HCT116 (cell line): ENCODE measurements around the gene ADGRV1. TPM values are rescaled to one million over a fixed set of nuclear protein-coding genes. Genes with fewer than 3 reads are reported as not detected.

Source experiments
- ATAC-seq: fragments of 200-7000 bp; cut with Tn5 transposase; 2 replicates; pipeline ENCODE4 v1.9.1; 2020; ENCODE audit warnings: mild to moderate bottlenecking, moderate library complexity
- BruUV-seq: library from RNA; stranded (reverse); fragments of 400-500 nt; replicated peaks from 2 replicates; lab custom pipeline; 2021; lab: Mats Ljungman, UMichigan
- CTCF ChIA-PET: fragments of 300-600 bp; sonication (Branson Sonifier 250); formaldehyde crosslinking; loops from one replicate; lab custom pipeline; 2021; ENCODE audit warnings: antibody characterized with exemption; lab: Charles Lee
- POLR2A ChIA-PET: fragments of 300-600, 350-600 bp; sonication (Branson Sonifier 250); formaldehyde crosslinking; loops from one replicate; lab custom pipeline; 2021; ENCODE audit warnings: antibody characterized with exemption; lab: Charles Lee
- RAD21 ChIA-PET, 2 experiments: fragments of 300-600 bp; sonication (Branson Sonifier 250); formaldehyde crosslinking; loops; one replicate each; lab custom pipeline; 2023; ENCODE audit warnings: low total read pairs in 2 of 2; ENCODE audit not compliant: uncharacterized antibody in 2 of 2, unreplicated experiment in 2 of 2, low non-redundant PET in 1 of 2; lab: Charles Lee
- DNase-seq: peaks from one replicate; pipeline ENCODE4 v3.0.0-alpha.2; 2010; ENCODE audit warnings: low read depth, low spot score
- H2AFZ ChIP-seq: fragments of 200-600 bp; shearing (Covaris generic), sonication (generic); 2 replicates; pipeline ENCODE4 v1.6.1; 2017; ENCODE audit warnings: low read depth, mixed run types, mixed read lengths, antibody characterized with exemption, low read length; ENCODE audit not compliant: poor library complexity, severe bottlenecking
- H3K27ac ChIP-seq: 2 replicates; pipeline ENCODE4 v1.5.1; 2012; ENCODE audit warnings: low read depth, low read length
- H3K27me3 ChIP-seq: fragments of 200-600 bp; sonication (generic); 2 replicates; pipeline ENCODE4 v1.6.1; 2016; ENCODE audit warnings: mixed run types, low read length, mixed read lengths; ENCODE audit not compliant: insufficient read depth
- H3K36me3 ChIP-seq, 2 experiments: fragments of 200-500 bp in 1 of 2; fragments of 200-600 bp in 1 of 2; sonication (Bioruptor generic) in 1 of 2; sonication (generic) in 1 of 2; 2 replicates each; pipeline versions ENCODE4 v1.5.1 to v1.6.1; 2014 to 2016; ENCODE audit warnings: low read length in 2 of 2, inconsistent platforms in 1 of 2, mixed read lengths in 1 of 2, mixed run types in 1 of 2; ENCODE audit not compliant: insufficient read depth in 2 of 2, control insufficient read depth in 1 of 2
- H3K4me1 ChIP-seq, 2 experiments: fragments of 200-600 bp in 1 of 2; sonication (generic) in 1 of 2; 2 replicates each; pipeline versions ENCODE4 v1.5.1 to v1.6.1; 2012 to 2017; ENCODE audit warnings: low read length in 2 of 2, inconsistent platforms in 1 of 2, mild to moderate bottlenecking in 1 of 2, mixed read lengths in 1 of 2, mixed run types in 1 of 2, moderate library complexity in 1 of 2; ENCODE audit not compliant: insufficient read depth in 2 of 2, control insufficient read depth in 1 of 2
- H3K4me2 ChIP-seq: fragments of 200-600 bp; sonication (generic); 2 replicates; pipeline ENCODE4 v1.6.1; 2017; ENCODE audit warnings: mixed run types, low read length, mixed read lengths
- H3K4me3 ChIP-seq, 2 experiments: fragments of 200-600 bp in 1 of 2; sonication (generic) in 1 of 2; replicated peaks in 1 of 2; 2 replicates each; pipeline ENCODE4 v1.5.1; 2011 to 2016; ENCODE audit warnings: low read length in 2 of 2, control low read depth in 1 of 2, low read depth in 1 of 2, mild to moderate bottlenecking in 1 of 2, mixed read lengths in 1 of 2, mixed run types in 1 of 2
- H3K79me2 ChIP-seq: fragments of 200-600 bp; sonication (generic); 2 replicates; pipeline ENCODE4 v1.6.1; 2017; ENCODE audit warnings: mild to moderate bottlenecking, mixed run types, low read length, moderate library complexity, mixed read lengths; ENCODE audit not compliant: insufficient read depth
- H3K9ac ChIP-seq: fragments of 200-600 bp; sonication (generic); 2 replicates; pipeline ENCODE4 v1.6.1; 2016; ENCODE audit warnings: low read length, mixed read lengths
- H3K9me2 ChIP-seq: fragments of 200-600 bp; sonication (generic), shearing (Covaris generic); 2 replicates; pipeline ENCODE4 v1.6.1; 2017; ENCODE audit warnings: mixed run types, mild to moderate bottlenecking, moderate library complexity; ENCODE audit not compliant: insufficient read depth
- H3K9me3 ChIP-seq, 2 experiments: fragments of 200-500 bp in 1 of 2; fragments of 200-600 bp in 1 of 2; sonication (Bioruptor generic) in 1 of 2; sonication (generic) in 1 of 2; 2 replicates each; pipeline ENCODE4 v1.6.1; 2014 to 2017; ENCODE audit warnings: low read length in 2 of 2, mixed read lengths in 2 of 2, inconsistent platforms in 1 of 2, low read depth in 1 of 2, mild to moderate bottlenecking in 1 of 2, mixed run types in 1 of 2, moderate library complexity in 1 of 2; ENCODE audit not compliant: control insufficient read depth in 1 of 2, insufficient read depth in 1 of 2
- H4K20me1 ChIP-seq: fragments of 200-600 bp; sonication (generic), shearing (Covaris generic); 2 replicates; pipeline ENCODE4 v1.6.1; 2017; ENCODE audit warnings: mixed run types, mild to moderate bottlenecking, moderate library complexity; ENCODE audit not compliant: insufficient read depth
- CBX3 ChIP-seq: IDR thresholded peaks from 2 replicates; pipeline ENCODE4 v1.6.1; 2012; ENCODE audit warnings: low read depth
- ELF1 ChIP-seq: IDR thresholded peaks from 2 replicates; pipeline ENCODE4 v1.6.1; 2012; ENCODE audit warnings: low read depth, borderline replicate concordance
- EZH2 ChIP-seq: fragments of 200-600 bp; sonication (generic); IDR thresholded peaks from 2 replicates; pipeline ENCODE4 v1.6.1; 2017; ENCODE audit warnings: antibody characterized with exemption, mixed run types
- EZH2phosphoT487 ChIP-seq: fragments of 200-600 bp; IDR thresholded peaks from 2 replicates; pipeline ENCODE4 v1.6.1; 2018; ENCODE audit warnings: antibody characterized with exemption, borderline replicate concordance
- FOSL1 ChIP-seq: IDR thresholded peaks from 2 replicates; pipeline ENCODE4 v1.6.1; 2012; ENCODE audit warnings: low read depth
- REST ChIP-seq: IDR thresholded peaks from 2 replicates; pipeline ENCODE4 v1.6.1; 2012; ENCODE audit warnings: low read depth
- SIN3A ChIP-seq: IDR thresholded peaks from 2 replicates; pipeline ENCODE4 v1.6.1; 2012; ENCODE audit warnings: low read depth
- SP1 ChIP-seq: IDR thresholded peaks from 2 replicates; pipeline ENCODE4 v1.6.1; 2012; ENCODE audit warnings: low read depth
- SRF ChIP-seq: IDR thresholded peaks from 2 replicates; pipeline ENCODE4 v1.6.1; 2012; ENCODE audit warnings: low read depth
- TCF7L2 ChIP-seq: IDR thresholded peaks from 2 replicates; pipeline ENCODE4 v1.7.0; 2011; ENCODE audit warnings: borderline replicate concordance, inconsistent platforms; ENCODE audit not compliant: insufficient read depth, insufficient read length; ENCODE audit errors: extremely low read depth
- ZBTB33 ChIP-seq: IDR thresholded peaks from 2 replicates; pipeline ENCODE4 v1.6.1; 2011; ENCODE audit warnings: mild to moderate bottlenecking, low read length, moderate library complexity; ENCODE audit not compliant: insufficient replicate concordance; ENCODE audit errors: extremely low read depth
- ZNF274 ChIP-seq: fragments of 200-500 bp; sonication (Bioruptor generic); IDR thresholded peaks from 2 replicates; pipeline ENCODE4 v1.6.1; 2014; ENCODE audit warnings: mild to moderate bottlenecking, low read depth, low read length, inconsistent platforms
- intact Hi-C: fragments of 100-400 bp; cut with micrococcal nuclease; formaldehyde crosslinking; loops from 2 replicates; pipeline ENCODE4 v1.10.0; 2022
- total RNA-seq: library from RNA; stranded (reverse); gene quantifications from one replicate; pipeline ENCODE4 v1.2.1, GENCODE V29; 2021; ENCODE audit not compliant: unreplicated experiment

The ADGRV1 gene
- total RNA-seq, 1 experiment from 2014 or later: 6.0 TPM

- intact Hi-C loops: no loop called here
- Histone ChIP-seq H3K4me2 (no peak overlapping the region), H3K9me2 (no peaks in the 10 kb centered on the region), H3K36me3 (no peaks in the 10 kb centered on the region), H4K20me1 (no peaks in the 10 kb centered on the region), H3K4me3 (no peak overlapping the region), H3K27me3 (no peaks in the 10 kb centered on the region), H3K27ac (no peak overlapping the region), H3K9me3 (no peaks in the 10 kb centered on the region), H3K79me2 (no peaks in the 10 kb centered on the region), H3K4me1 (no peaks in the 10 kb centered on the region), H2AFZ (no peak overlapping the region), H3K9ac (no peak overlapping the region)
- ChIA-PET CTCF (interaction anchor here (0.6 kb wide), 1 partner anchor 319 kb away, joined by 3 read pairs; no protein-coding TSS in a partner anchor), POLR2A (no interaction called here), RAD21 (interaction anchor here in 1 of 2 experiments (0.6 kb wide), 1 partner anchor 348 kb away, joined by 6 read pairs; no protein-coding TSS in a partner anchor)
- no peak for ATAC-seq
- TF ChIP-seq ELF1: no peak
- no peak for TF ChIP-seq EZH2phosphoT487
- no peak for TF ChIP-seq EZH2
- TF ChIP-seq ZBTB33: no peak
- no peak for TF ChIP-seq SRF
- TF ChIP-seq ZNF274: no peak
- TF ChIP-seq REST: no peak
- TF ChIP-seq FOSL1: no peak
- no peak for TF ChIP-seq SP1
- TF ChIP-seq SIN3A: no peak
- no peak for TF ChIP-seq TCF7L2
- TF ChIP-seq CBX3: no peak
- no TSS peak for BruUV-seq
- no peak for DNase-seq
Observed at GRCh38 chr5:90759119-90759518, 200.5 kb downstream of the ADGRV1 start.
